Fibroblast of villous mesenchyme (primary cell): ENCODE measurements around the gene RSRC1. TPM values are rescaled to one million over a fixed set of nuclear protein-coding genes. Genes with fewer than 3 reads are reported as not detected.
A peak's percentile ranks its signal among the peaks of the same experiment; 100 is the strongest.

Experiments used
- DNase-seq: peaks from one replicate; pipeline ENCODE4 v3.0.0-alpha.2; 2010; ENCODE audit warnings: low read depth
- H3K4me3 ChIP-seq: 2 replicates; pipeline ENCODE4 v1.5.1; 2011; ENCODE audit warnings: low read depth, mild to moderate bottlenecking, low read length
- CTCF ChIP-seq: IDR thresholded peaks from 2 replicates; pipeline ENCODE4 v1.5.1; 2012; ENCODE audit warnings: low read depth, mild to moderate bottlenecking, low read length; ENCODE audit not compliant: insufficient read depth
- total RNA-seq: library from RNA; depleted of rRNA; stranded (reverse); fragments of >200 nt; gene quantifications from 2 replicates; pipeline ENCODE4 v1.2.3, GENCODE V29; 2012

The RSRC1 gene
- total RNA-seq, 1 donor = 43.6 TPM

GRCh38 chr3:158447408-158447807, 337.5 kb downstream of the RSRC1 start:
- H3K4me3 ChIP-seq = no peak overlapping the region

GRCh38 chr3:158451405-158452055, 341.6 kb downstream of the RSRC1 start:
- no peak for DNase-seq
- no peak for TF ChIP-seq CTCF
- no peak overlapping the region for H3K4me3 ChIP-seq

More at GRCh38 chr3:158447408-158447807, 337.5 kb downstream of the RSRC1 start:
- no peak for TF ChIP-seq CTCF
- no peak for DNase-seq

GRCh38 chr3:158452334-158452733, 342.4 kb downstream of the RSRC1 start:
- DNase-seq = no peak
- TF ChIP-seq CTCF = no peak
- no peak overlapping the region for H3K4me3 ChIP-seq

- TF ChIP-seq CTCF = no peak
- H3K4me3 ChIP-seq = no peak overlapping the region
- no peak for DNase-seq
Measured at GRCh38 chr3:158453004-158453403, 343.1 kb downstream of the RSRC1 start.

GRCh38 chr3:158453865-158454264, 344.0 kb downstream of the RSRC1 start:
- no peak for DNase-seq
- H3K4me3 ChIP-seq = no peak overlapping the region
- no peak for TF ChIP-seq CTCF

GRCh38 chr3:158455406-158455805, 345.5 kb downstream of the RSRC1 start:
- TF ChIP-seq CTCF = no peak
- no peak for DNase-seq
- no peak overlapping the region for H3K4me3 ChIP-seq

- H3K4me3 ChIP-seq = no peak overlapping the region
- TF ChIP-seq CTCF = no peak
- DNase-seq = peak; percentile 69
Measured at GRCh38 chr3:158456114-158456513, 346.2 kb downstream of the RSRC1 start.
